MCF 10A (cell line): ENCODE results near the gene OR6M1. TPM values are rescaled to one million over a fixed set of nuclear protein-coding genes. Genes with fewer than 3 reads are reported as not detected.
A peak's percentile ranks its signal among the peaks of the same experiment; 100 is the strongest.

ENCODE experiments used
- BruUV-seq: library from RNA; stranded (reverse); fragments of 400-500 nt; replicated peaks from 2 replicates; lab custom pipeline; 2021; lab: Mats Ljungman, UMichigan
- CTCF ChIA-PET: fragments of 300-600 bp; sonication (Branson Sonifier 250); formaldehyde crosslinking; extraction: SDS; loops from one replicate; lab custom pipeline; 2021; ENCODE audit warnings: antibody characterized with exemption, inconsistent platforms; lab: Yijun Ruan, JAX
- POLR2A ChIA-PET: fragments of 300-600, 350-650 bp; sonication (Branson Sonifier 250); formaldehyde crosslinking; extraction: SDS; loops from one replicate; lab custom pipeline; 2020; ENCODE audit warnings: antibody characterized with exemption, inconsistent platforms; lab: Yijun Ruan, JAX
- DNase-seq: peaks from one replicate; pipeline ENCODE4 v3.0.0-alpha.2; 2018; ENCODE audit not compliant: unreplicated experiment
- H3K27ac Mint-ChIP-seq: one replicate; pipeline ENCODE4 v1.8.0; 2022; ENCODE audit warnings: mild to moderate bottlenecking, low read depth, mixed read lengths; ENCODE audit not compliant: unreplicated experiment
- H3K27me3 Mint-ChIP-seq: one replicate; pipeline ENCODE4 v1.8.0; 2022; ENCODE audit warnings: mixed read lengths; ENCODE audit not compliant: insufficient read depth, unreplicated experiment
- H3K36me3 Mint-ChIP-seq: one replicate; pipeline ENCODE4 v1.8.0; 2022; ENCODE audit warnings: mild to moderate bottlenecking, moderate library complexity, mixed read lengths; ENCODE audit not compliant: insufficient read depth, unreplicated experiment
- H3K4me1 Mint-ChIP-seq: one replicate; pipeline ENCODE4 v1.8.0; 2022; ENCODE audit warnings: mixed read lengths; ENCODE audit not compliant: insufficient read depth, unreplicated experiment
- H3K4me3 Mint-ChIP-seq: one replicate; pipeline ENCODE4 v1.8.0; 2022; ENCODE audit warnings: mild to moderate bottlenecking, moderate library complexity, mixed read lengths; ENCODE audit not compliant: unreplicated experiment
- H3K9me3 Mint-ChIP-seq: one replicate; pipeline ENCODE4 v1.8.0; 2022; ENCODE audit warnings: mixed read lengths; ENCODE audit not compliant: unreplicated experiment
- intact Hi-C: fragments of 100-400 bp; cut with micrococcal nuclease; formaldehyde crosslinking; loops from 2 replicates; pipeline ENCODE4 v1.14.1; 2022
- total RNA-seq: library from RNA; stranded (reverse); gene quantifications from 2 replicates; pipeline ENCODE4 v1.2.3, GENCODE V29; 2022
- TF ChIP-seq, protein P1 (sequence below): fragments of 200-600 bp; IDR thresholded peaks from one replicate; pipeline ENCODE4 v1.8.0; 2022; ENCODE audit warnings: antibody characterized with exemption, mild to moderate bottlenecking; ENCODE audit not compliant: unreplicated experiment

Gene OR6M1
- total RNA-seq, 1 experiment from 2014 or later = not detected

DNA sequence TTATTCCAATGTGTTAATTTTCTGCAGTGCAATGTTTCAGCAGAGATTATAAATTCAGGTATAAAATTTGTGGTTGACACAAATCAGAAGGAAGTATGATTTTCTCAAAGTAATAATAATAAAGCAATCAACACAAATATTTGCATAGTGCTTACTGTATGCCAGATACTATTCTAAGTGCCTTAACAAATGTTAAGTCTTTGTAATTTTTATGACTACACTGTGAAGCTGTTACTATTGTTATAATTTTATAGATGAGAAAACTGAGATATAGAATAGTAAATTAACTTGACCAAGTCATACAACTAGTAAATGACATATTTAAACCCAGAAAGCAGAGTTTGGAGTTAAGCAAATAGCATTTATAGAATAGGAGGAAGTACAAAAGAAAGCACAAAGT, 35.4 kb downstream of the OR6M1 start:
- intact Hi-C loops = no loop called here
- no peak overlapping the region for H3K27ac Mint-ChIP-seq
- POLR2A ChIA-PET = no interaction called here

DNA sequence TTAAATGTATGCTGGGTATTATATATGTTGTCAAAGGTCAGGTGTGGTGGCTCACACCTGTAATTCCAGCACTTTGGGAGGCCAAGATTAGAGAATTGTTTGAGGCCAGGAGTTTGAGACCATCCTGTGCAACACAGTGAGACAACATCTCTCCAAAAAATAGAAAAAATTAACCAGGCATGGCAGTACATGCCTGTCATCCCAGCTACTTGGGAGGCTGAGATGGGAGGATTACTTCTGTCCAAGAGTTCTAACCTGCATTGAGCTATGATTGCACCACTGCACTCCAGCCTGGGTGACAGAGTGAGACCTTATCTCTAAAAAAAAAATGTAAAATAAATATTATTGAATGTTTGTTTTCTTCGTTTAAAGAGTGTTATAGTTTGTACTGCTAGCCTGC, 40.5 kb downstream of the OR6M1 start:
- H3K27ac Mint-ChIP-seq = no peak overlapping the region

More for the DNA sequence above, 35.4 kb downstream of the OR6M1 start:
- H3K27me3 Mint-ChIP-seq = no peaks in the 10 kb centered on the region
- BruUV-seq = no TSS peak
- no peaks in the 10 kb centered on the region for H3K36me3 Mint-ChIP-seq
- DNase-seq = no peak
- TF ChIP-seq, protein P1, sequence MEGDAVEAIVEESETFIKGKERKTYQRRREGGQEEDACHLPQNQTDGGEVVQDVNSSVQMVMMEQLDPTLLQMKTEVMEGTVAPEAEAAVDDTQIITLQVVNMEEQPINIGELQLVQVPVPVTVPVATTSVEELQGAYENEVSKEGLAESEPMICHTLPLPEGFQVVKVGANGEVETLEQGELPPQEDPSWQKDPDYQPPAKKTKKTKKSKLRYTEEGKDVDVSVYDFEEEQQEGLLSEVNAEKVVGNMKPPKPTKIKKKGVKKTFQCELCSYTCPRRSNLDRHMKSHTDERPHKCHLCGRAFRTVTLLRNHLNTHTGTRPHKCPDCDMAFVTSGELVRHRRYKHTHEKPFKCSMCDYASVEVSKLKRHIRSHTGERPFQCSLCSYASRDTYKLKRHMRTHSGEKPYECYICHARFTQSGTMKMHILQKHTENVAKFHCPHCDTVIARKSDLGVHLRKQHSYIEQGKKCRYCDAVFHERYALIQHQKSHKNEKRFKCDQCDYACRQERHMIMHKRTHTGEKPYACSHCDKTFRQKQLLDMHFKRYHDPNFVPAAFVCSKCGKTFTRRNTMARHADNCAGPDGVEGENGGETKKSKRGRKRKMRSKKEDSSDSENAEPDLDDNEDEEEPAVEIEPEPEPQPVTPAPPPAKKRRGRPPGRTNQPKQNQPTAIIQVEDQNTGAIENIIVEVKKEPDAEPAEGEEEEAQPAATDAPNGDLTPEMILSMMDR = no peak
- no peaks in the 10 kb centered on the region for H3K9me3 Mint-ChIP-seq
- CTCF ChIA-PET = interaction anchor here (0.7 kb wide), 1 partner anchor 301 kb away, joined by 4 read pairs; no protein-coding TSS in a partner anchor
- peaks cover 7% of the 10 kb centered on the region for H3K4me1 Mint-ChIP-seq
- no peak overlapping the region for H3K4me3 Mint-ChIP-seq

DNA sequence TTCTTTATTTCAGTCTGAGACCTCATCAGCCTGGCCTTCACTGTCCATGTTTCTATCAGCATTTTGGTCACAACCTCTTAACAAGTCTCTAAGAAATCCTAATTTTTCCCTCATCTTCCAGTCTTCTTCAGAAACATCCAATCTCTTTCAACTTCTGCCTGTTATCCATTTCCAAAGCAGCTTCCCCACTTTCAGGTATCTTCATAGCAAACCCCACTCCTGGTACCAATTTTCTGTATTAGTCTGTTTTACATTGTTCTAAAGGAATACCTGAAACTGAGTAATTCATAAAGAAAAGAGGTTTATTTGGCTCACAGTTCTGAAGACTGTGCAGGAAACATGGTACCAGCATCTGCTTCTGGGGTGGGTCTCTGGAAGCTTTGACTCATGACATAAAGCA, 43.7 kb downstream of the OR6M1 start:
- DNase-seq = no peak
- Mint-ChIP-seq H3K9me3 (peaks cover 5% of the 10 kb centered on the region), H3K4me1 (no peaks in the 10 kb centered on the region), H3K27me3 (no peaks in the 10 kb centered on the region), H3K36me3 (no peaks in the 10 kb centered on the region), H3K27ac (no peak overlapping the region), H3K4me3 (no peak overlapping the region)
- CTCF ChIA-PET = no interaction called here
- POLR2A ChIA-PET = interaction anchor here (0.7 kb wide), 1 partner anchor 34 kb away, joined by 3 read pairs; no protein-coding TSS in a partner anchor
- BruUV-seq = no TSS peak
- TF ChIP-seq, protein P1 = no peak
- intact Hi-C loops = no loop called here

More for the DNA sequence above, 40.5 kb downstream of the OR6M1 start:
- intact Hi-C loops = no loop called here
- peaks cover 5% of the 10 kb centered on the region for H3K9me3 Mint-ChIP-seq
- peaks cover 7% of the 10 kb centered on the region for H3K4me1 Mint-ChIP-seq
- no TSS peak for BruUV-seq
- DNase-seq = no peak
- H3K27me3 Mint-ChIP-seq = no peaks in the 10 kb centered on the region
- H3K36me3 Mint-ChIP-seq = no peaks in the 10 kb centered on the region
- POLR2A ChIA-PET = interaction anchor here (0.8 to 1.2 kb wide), 2 partner anchors 17 to 25 kb away, joined by 3 read pairs; no protein-coding TSS in a partner anchor
- no peak overlapping the region for H3K4me3 Mint-ChIP-seq
- CTCF ChIA-PET = interaction anchor here (0.6 kb wide), 1 partner anchor 113 kb away, joined by 5 read pairs; no protein-coding TSS in a partner anchor
- TF ChIP-seq, protein P1 = no peak

DNA sequence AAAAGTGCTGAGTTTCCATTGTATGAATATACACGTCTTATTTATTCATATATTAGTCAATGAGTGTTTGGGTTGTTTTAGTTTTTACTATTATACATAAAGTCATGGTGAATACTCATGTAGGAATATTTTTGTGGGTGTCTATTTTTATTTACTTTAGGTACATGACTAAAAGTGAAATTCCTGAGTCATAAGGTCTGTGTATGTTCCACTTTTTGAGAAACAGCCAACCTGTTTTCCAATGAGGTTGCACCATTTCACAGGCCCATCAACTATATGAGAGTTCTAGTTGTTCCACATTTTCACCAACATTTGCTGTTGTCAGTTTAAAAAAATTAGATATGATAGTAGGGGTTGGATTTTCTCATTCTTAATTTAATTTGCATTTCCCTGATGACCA, 45.3 kb downstream of the OR6M1 start:
- Mint-ChIP-seq H3K36me3 (no peaks in the 10 kb centered on the region), H3K4me3 (no peak overlapping the region), H3K4me1 (no peaks in the 10 kb centered on the region), H3K27ac (no peak overlapping the region), H3K9me3 (peaks cover 5% of the 10 kb centered on the region), H3K27me3 (no peaks in the 10 kb centered on the region)
- ChIA-PET POLR2A (no interaction called here), CTCF (interaction anchor here (0.7 kb wide), 1 partner anchor 50 kb away, joined by 3 read pairs; no protein-coding TSS in a partner anchor)
- TF ChIP-seq, protein P1 = no peak
- BruUV-seq = no TSS peak
- intact Hi-C loops = no loop called here
- DNase-seq = peak; percentile 7
